ENCODE results near the gene SEC23B. TPM values are rescaled to one million over a fixed set of nuclear protein-coding genes. Genes with fewer than 3 reads are reported as not detected.

SEC23B gene
- total and polyA plus RNA-seq, 2 of the 13 experiments (the other 11 are each of a cell fraction or from before 2014, with no cell fraction given): 114 to 120 TPM

DNA sequence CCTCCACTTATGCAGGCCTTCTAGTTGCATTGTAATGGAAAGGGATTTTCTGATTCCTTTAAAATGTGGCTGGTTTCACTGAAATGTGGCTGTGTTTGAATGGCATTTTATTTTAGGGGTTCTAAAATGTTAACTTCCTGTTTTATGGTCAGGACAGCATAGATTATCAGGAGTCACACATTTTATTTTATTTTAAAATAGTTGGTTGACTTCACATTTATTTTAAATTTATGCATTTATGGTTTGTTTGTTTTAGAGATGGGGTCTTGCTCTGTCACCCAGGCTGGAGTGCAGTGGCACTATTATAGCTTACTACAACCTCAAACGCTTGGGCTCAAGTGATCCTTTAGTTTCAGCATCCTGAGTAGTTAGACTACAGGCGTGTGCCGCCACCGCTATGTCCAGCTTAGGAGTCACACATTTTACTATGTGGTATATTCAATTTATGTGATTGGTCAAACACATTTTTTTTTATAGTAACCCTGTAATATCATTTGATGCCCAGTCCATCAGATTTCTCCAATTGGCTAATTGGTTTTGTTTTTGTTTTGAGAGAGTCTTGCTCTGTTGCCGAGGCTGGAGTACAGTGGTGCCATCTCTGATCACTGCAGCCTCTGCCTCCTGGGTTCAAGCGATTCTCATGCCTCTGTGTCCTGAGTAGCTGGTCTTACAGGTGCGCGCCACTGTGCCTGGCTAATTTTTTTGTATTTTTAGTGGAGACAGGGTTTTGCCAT is 82.4 kb downstream of the SEC23B start:
- 90% methylated on average over 8 of the region's 8 CpGs for WGBS (ENCODE audit: low lambda C conversion rate)
- TF ChIP-seq, protein P1, sequence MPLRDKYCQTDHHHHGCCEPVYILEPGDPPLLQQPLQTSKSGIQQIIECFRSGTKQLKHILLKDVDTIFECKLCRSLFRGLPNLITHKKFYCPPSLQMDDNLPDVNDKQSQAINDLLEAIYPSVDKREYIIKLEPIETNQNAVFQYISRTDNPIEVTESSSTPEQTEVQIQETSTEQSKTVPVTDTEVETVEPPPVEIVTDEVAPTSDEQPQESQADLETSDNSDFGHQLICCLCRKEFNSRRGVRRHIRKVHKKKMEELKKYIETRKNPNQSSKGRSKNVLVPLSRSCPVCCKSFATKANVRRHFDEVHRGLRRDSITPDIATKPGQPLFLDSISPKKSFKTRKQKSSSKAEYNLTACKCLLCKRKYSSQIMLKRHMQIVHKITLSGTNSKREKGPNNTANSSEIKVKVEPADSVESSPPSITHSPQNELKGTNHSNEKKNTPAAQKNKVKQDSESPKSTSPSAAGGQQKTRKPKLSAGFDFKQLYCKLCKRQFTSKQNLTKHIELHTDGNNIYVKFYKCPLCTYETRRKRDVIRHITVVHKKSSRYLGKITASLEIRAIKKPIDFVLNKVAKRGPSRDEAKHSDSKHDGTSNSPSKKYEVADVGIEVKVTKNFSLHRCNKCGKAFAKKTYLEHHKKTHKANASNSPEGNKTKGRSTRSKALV (CRISPR knock-in tag; IDR thresholded peaks at IDR 0.05): no peak
- POLR2A ChIA-PET: no interaction called here
- BruUV-seq (replicated peaks): no TSS peak
- intact Hi-C loops (cut with micrococcal nuclease; ENCODE audit: unreplicated experiment) (loop anchor here (5.0 kb wide), 2 partner anchors 123 to 202 kb away; partner anchors contain the start of genes DZANK1 and POLR3F), in situ Hi-C loops (cut with HindIII; ENCODE audit: extremely low pct_ligation_motif_present, low pct_unique_long_range_greater_than_20kb) (no loop called here)
- no peak overlapping the region for H3K4me3 ChIP-seq (replicated peaks in 1 of 3; ENCODE audit: insufficient read depth in 1 of 3, low read depth in 2 of 3, low read length in 3 of 3)
- no peak for FAIRE-seq
- no peak overlapping the region for H3K27ac ChIP-seq (ENCODE audit: extremely low read length, insufficient read depth, low read length)
- H3K36me3 ChIP-seq (replicated peaks in 1 of 2; ENCODE audit: control insufficient read depth in 1 of 2, insufficient read depth in 2 of 2, low read length in 2 of 2): peaks cover 0 to 14% of the 10 kb centered on the region in 2 experiments; a peak in 2 of 5 replicates
- ATAC-seq: no peak
- H3K27me3 ChIP-seq (ENCODE audit: control insufficient read depth in 1 of 2, insufficient read depth in 2 of 2, low read length in 2 of 2): no peaks in the 10 kb centered on the region
- H3K4me1 ChIP-seq (ENCODE audit: insufficient read depth, low read length): peaks cover 43% of the 10 kb centered on the region
- no peaks in the 10 kb centered on the region for H4K20me1 ChIP-seq (ENCODE audit: insufficient read depth, low read length)
- no peak overlapping the region for H3K4me2 ChIP-seq (ENCODE audit: low read depth, low read length)
- H3K79me2 ChIP-seq (ENCODE audit: insufficient read depth, low read length): peaks cover 4% of the 10 kb centered on the region
- DNase-seq (ENCODE audit: low spot score): no peak
- no peak overlapping the region for H3K9ac ChIP-seq (ENCODE audit: insufficient read depth, low read depth, low read length)
- H3K9me3 ChIP-seq (ENCODE audit: low read length): no peaks in the 10 kb centered on the region
- H2AFZ ChIP-seq (ENCODE audit: low read length): no peak overlapping the region
- CTCF ChIA-PET (ENCODE audit: low intra/inter-chr PET ratio, low total read pairs): no interaction called here

DNA sequence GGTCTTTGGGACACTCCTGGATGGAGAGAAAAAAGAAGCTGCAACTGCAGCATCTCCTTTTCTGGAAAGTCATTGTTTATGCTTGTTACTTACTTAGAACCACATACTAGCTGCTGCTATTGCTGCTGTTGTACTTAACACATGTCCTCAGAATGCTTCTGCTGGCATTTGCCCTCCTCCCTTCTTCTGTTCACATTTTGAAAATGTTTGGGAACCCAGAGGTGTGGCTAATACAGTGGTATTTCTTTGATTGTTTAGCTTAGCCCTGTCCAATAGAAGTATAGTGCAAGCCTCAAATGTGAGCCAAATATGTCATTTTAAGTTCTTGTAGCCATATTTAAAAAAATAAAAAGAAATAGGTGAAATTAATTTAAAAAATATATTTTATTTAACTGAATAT is 88.5 kb downstream of the SEC23B start:
- no peak for ATAC-seq
- Histone ChIP-seq H3K4me3 (replicated peaks in 1 of 3; ENCODE audit: insufficient read depth in 1 of 3, low read depth in 2 of 3, low read length in 3 of 3) (no peak overlapping the region), H3K4me1 (ENCODE audit: insufficient read depth, low read length) (no peaks in the 10 kb centered on the region), H3K79me2 (ENCODE audit: insufficient read depth, low read length) (peaks cover 4% of the 10 kb centered on the region), H3K27me3 (ENCODE audit: control insufficient read depth in 1 of 2, insufficient read depth in 2 of 2, low read length in 2 of 2) (no peaks in the 10 kb centered on the region), H3K27ac (ENCODE audit: extremely low read length, insufficient read depth, low read length) (no peak overlapping the region), H2AFZ (ENCODE audit: low read length) (no peak overlapping the region), H3K9ac (ENCODE audit: insufficient read depth, low read depth, low read length) (no peak overlapping the region), H4K20me1 (ENCODE audit: insufficient read depth, low read length) (no peaks in the 10 kb centered on the region), H3K9me3 (ENCODE audit: low read length) (no peaks in the 10 kb centered on the region), H3K4me2 (ENCODE audit: low read depth, low read length) (no peak overlapping the region), H3K36me3 (replicated peaks in 1 of 2; ENCODE audit: control insufficient read depth in 1 of 2, insufficient read depth in 2 of 2, low read length in 2 of 2) (peaks cover 5 to 39% of the 10 kb centered on the region in 2 experiments; a peak in 3 of 5 replicates)
- no peak for FAIRE-seq
- in situ Hi-C loops (cut with HindIII; ENCODE audit: extremely low pct_ligation_motif_present, low pct_unique_long_range_greater_than_20kb) (no loop called here), intact Hi-C loops (cut with micrococcal nuclease; ENCODE audit: unreplicated experiment) (no loop called here)
- POLR2A ChIA-PET: interaction anchor here (1.3 kb wide), 1 partner anchor 11 kb away, joined by 5 read pairs; no protein-coding TSS in a partner anchor
- no peak for DNase-seq (ENCODE audit: low spot score)
- BruUV-seq (replicated peaks): no TSS peak
- CTCF ChIA-PET (ENCODE audit: low intra/inter-chr PET ratio, low total read pairs): no interaction called here
- TF ChIP-seq HNRNPUL1 (IDR thresholded peaks at IDR 0.05; ENCODE audit: low read depth, low read length): no peak
- TF ChIP-seq ARNTL (CRISPR knock-in tag; IDR thresholded peaks at IDR 0.05): no peak
- no peak for TF ChIP-seq MIER2 (CRISPR knock-in tag; IDR thresholded peaks at IDR 0.05)
- TF ChIP-seq MAFG (CRISPR knock-in tag; IDR thresholded peaks at IDR 0.05): no peak
- TF ChIP-seq, protein P2, sequence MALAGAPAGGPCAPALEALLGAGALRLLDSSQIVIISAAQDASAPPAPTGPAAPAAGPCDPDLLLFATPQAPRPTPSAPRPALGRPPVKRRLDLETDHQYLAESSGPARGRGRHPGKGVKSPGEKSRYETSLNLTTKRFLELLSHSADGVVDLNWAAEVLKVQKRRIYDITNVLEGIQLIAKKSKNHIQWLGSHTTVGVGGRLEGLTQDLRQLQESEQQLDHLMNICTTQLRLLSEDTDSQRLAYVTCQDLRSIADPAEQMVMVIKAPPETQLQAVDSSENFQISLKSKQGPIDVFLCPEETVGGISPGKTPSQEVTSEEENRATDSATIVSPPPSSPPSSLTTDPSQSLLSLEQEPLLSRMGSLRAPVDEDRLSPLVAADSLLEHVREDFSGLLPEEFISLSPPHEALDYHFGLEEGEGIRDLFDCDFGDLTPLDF (CRISPR knock-in tag; IDR thresholded peaks at IDR 0.05): no peak
- TF ChIP-seq, protein P3, sequence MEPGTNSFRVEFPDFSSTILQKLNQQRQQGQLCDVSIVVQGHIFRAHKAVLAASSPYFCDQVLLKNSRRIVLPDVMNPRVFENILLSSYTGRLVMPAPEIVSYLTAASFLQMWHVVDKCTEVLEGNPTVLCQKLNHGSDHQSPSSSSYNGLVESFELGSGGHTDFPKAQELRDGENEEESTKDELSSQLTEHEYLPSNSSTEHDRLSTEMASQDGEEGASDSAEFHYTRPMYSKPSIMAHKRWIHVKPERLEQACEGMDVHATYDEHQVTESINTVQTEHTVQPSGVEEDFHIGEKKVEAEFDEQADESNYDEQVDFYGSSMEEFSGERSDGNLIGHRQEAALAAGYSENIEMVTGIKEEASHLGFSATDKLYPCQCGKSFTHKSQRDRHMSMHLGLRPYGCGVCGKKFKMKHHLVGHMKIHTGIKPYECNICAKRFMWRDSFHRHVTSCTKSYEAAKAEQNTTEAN (CRISPR knock-in tag; conservative IDR thresholded peaks at IDR 0.05): no peak
- TF ChIP-seq KLF16 (CRISPR knock-in tag; IDR thresholded peaks at IDR 0.05): no peak
- TF ChIP-seq BHLHE40 (IDR thresholded peaks at IDR 0.05; ENCODE audit: low read length): no peak
- TF ChIP-seq, protein P4, sequence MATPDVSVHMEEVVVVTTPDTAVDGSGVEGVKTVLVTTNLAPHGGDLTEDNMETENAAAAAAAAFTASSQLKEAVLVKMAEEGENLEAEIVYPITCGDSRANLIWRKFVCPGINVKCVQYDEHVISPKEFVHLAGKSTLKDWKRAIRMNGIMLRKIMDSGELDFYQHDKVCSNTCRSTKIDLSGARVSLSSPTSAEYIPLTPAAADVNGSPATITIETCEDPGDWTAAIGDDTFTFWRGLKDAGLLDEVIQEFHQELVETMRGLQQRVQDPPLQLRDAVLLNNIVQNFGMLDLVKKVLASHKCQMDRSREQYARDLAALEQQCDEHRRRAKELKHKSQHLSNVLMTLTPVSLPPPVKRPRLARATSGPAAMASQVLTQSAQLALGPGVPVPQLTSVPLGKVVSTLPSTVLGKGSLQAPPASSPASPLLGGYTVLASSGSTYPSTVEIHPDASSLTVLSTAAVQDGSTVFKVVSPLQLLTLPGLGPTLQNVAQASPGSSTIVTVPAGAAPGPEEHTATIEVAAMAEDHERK (CRISPR knock-in tag; IDR thresholded peaks at IDR 0.05; ENCODE audit: low read depth): no peak
